GM19351 (cell line): ENCODE data around the gene FKBP1A.
"Not testable (repeated sequence)": the region's sequence is repeated elsewhere in the genome, so short reads cannot be mapped to it uniquely, and the experiment has no call there.

Experiments used
- ATAC-seq: cut with Tn5 transposase; IDR thresholded peaks from one replicate; pipeline ENCODE4 v1.9.1; 2021; ENCODE audit warnings: mild to moderate bottlenecking, moderate library complexity; ENCODE audit not compliant: unreplicated experiment

Gene FKBP1A

GRCh38 chr20:1417790-1418189 is 24.9 kb upstream of the FKBP1A start:
- no peak for ATAC-seq

DNA sequence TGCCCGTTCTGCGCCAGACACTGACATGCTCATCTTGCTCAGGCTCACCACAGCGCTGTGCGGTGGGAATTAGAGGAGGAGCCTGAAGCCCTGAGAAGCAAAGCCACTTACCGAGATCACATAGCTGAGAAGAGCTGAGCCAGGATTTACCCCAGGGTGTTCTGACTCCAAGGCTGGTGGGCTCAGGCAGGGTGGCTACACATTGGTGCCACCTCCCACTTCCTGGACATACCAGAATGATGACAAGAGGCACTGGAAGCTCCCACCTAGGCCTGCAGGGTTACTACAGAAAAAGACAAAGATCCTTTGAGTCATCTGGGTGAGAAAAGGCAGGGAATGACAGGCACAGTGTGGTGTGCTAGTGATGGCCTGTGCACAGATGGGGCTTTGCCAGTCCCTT is 24.4 kb upstream of the FKBP1A start:
- no peak for ATAC-seq

- ATAC-seq, result no peak
Observed at GRCh38 chr20:1415667-1416468, 23.0 kb upstream of the FKBP1A start.

GRCh38 chr20:1414982-1415381 is 22.1 kb upstream of the FKBP1A start:
- ATAC-seq, result no peak

GRCh38 chr20:1405801-1406200 is 12.9 kb upstream of the FKBP1A start:
- ATAC-seq, result no peak

DNA sequence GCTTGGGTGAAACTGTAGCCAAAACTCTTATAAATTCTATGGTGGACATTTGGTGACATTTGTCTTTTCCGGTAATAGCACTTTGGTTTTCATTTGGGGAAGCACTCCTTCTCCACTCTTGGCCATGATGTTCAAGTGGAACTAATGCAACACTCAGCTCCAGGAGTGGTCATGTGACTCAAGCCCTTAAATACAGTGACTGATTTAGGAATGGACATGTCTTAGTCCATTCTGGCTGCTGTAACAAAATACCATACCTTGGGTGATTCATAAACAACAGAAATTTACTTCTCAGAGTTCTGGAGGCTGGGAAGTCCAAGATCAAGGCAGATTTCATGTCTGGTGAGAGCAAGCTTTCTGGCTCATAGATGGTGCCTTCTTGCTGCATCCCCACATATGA is 10.8 kb upstream of the FKBP1A start:
- ATAC-seq, result no peak

GRCh38 chr20:1402149-1402548 is 9.3 kb upstream of the FKBP1A start:
- no peak for ATAC-seq

DNA sequence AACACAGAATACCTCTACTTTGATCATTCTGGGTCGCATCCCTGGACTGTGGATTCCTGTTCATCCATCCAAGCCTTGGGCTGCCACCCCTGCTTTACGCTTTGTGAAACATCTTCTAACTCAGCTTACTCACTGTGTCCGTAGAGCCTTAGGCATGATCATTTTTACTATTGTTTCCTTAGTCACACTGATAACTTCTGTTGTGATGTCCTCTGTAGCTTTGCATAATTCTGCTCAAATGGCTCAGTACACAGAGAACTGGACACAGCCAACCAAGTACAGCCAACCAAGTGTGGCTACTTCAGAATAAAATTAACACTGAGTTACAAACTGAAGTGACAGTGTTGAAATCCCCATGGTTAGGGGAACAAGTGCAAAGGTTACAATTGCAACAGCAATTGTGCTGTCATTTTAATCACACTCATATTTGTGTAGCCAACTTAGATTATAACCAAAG is 8.6 kb upstream of the FKBP1A start:
- ATAC-seq, result no peak

GRCh38 chr20:1399678-1400366 is 7.0 kb upstream of the FKBP1A start:
- ATAC-seq, result not testable (repeated sequence)

GRCh38 chr20:1398185-1398584 is 5.3 kb upstream of the FKBP1A start:
- not testable (repeated sequence) for ATAC-seq

GRCh38 chr20:1397710-1398109 is 4.9 kb upstream of the FKBP1A start:
- ATAC-seq, result no peak

- ATAC-seq, result no peak
Observed at GRCh38 chr20:1396702-1397101, 3.8 kb upstream of the FKBP1A start.

- ATAC-seq, result no peak
Observed at GRCh38 chr20:1396264-1396663, 3.4 kb upstream of the FKBP1A start.

GRCh38 chr20:1394686-1395085 is 1.8 kb upstream of the FKBP1A start:
- no peak for ATAC-seq

DNA sequence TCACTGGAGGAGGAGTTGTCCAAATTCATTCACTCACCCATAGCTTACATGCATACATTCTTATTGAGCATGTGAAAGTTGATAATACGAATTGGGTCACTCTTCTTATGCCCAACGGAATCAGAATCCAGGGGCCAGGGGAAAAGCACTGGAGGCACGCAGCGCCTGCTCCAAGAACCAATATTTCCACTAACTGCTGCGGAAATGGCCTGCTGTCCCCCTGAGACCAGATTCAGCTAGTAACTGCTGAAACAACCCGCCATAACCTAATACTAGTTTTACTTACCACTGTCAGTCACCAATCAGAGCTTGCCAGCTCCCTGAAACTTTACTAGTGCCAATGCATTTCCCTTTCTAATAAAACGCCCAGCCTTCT is 641 bp upstream of the FKBP1A start:
- no peak for ATAC-seq

DNA sequence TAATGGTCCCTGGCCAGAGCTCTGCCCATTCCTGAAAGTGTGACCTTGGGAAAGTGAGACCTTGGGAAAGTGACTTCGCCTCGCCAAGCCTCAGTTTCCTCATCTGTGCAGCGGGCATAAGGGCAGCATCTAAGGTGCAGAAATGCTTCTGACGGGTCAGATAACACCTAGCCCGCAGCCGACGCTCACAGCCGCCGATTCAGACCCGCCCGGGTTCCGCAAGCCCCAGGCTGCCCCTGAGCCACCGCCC is 486 bp downstream of the FKBP1A start:
- no peak for ATAC-seq

DNA sequence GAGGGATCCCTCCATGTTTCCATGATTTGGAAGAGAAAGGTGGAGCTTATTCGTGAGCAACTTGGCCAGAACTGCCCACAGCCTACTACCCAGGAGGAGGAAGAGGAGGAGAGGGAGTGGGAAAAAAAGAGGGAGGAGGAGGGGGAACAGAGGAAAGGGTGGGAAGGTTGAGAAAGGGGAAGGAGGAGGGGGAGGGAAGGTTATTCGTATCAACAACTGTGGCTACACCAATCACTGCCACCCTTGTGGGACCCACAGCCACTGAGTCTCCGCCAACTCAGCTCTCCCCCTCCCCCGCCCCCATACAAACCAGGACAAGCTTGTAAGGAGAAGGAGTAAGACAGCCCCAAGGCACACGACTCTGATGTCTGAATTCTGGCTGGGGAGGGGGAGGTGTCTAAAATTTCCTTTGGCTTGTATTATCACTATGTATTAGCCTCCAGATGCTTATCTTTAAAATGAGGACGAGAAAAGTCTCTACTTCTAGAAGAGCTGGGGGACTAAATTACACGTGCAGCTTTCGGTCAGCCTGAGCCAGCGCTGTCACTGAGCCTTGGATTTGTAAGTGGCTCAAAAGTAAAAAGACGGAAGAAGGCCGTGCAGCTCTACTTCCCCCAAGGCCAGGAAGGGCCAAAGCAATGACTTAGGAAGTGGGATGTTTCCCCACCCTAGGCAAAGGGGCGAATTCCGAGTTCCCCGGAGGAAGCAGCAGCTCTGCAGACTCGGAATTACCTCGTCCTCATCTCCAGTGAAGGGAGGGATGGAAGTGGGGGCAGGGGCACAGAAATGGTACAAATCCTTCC is 1.0 kb downstream of the FKBP1A start:
- ATAC-seq, result no peak

DNA sequence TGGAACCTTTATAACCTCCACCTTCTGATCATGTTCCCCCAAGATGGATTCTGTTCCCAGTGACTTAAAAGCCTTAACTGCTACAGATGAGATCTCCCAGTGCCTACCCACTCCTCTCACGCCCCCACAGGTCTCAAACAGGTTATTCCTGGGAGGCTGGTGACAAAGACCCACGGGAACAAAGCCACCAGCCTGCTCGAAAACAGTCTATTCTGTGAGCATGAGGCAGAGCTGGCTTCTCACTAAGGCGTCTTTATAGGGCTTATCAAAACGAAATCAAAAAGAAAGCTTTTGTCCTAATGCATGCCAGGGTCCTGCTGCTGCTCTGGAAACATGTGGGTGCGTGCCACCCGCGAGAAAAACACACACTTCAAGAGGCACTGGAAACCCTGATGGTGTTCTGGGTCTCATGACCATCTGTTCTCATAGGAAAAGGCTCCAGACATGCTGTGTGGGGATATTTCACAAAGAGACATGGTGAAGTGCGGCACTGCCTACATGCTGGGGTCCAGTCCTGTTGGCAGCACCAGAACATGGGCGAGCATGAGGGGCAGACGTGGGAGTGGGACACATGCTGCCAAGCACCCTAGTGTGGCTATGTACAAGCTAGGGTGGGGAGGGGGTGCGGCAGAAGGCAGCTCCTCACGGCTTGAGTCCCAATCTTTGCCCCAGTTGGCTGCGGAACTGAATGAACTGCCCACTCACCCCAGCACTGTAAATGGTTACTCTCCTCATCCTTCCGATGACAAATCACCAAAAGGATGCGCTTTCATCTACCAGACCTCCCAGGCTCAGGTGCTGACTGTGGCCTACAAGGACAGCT is 2.1 kb downstream of the FKBP1A start:
- no peak for ATAC-seq

DNA sequence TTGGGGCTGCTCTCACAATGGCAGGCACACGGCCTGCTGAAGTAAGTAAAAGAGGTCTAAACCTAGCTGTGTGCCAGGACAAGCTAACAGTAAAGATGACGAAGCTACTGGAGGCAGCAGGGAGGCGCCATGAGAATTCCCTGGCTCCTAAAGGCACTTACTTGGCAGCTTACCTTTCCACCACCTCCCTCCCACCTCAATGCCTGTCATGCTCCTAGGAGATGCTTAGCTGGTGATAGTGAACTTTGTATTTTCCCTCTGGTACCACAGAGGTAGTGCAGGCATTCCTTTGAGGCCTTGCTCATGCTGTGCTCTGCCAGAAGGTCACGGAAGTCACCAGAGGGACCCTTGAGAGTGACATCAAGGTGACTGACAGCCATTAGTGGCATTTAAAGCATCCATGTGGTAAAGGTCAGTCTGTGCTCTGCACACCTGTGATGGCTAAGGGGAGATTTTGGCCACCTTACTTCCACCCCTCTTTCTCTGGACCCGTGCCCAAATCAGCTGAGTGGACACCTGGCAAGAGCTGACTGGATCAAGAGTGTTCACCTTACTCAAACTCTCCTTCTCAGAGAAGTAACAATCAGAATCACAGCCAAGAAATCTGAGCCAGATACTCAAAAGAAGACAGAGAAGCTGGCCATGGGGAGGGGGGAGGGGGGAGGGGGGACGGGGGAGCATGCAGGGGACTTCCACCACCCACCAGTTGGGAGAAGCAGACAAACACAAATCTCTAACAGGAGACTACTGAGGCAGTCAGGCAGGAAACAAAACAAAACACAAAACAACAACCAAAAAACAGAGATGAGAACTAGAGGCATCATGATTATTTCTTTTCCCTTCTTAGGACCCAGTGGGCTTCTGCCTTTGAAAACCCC is 2.9 kb downstream of the FKBP1A start:
- ATAC-seq, result no peak
